ENCODE data around the gene FAM9C. TPM values are rescaled to one million over a fixed set of nuclear protein-coding genes. Genes with fewer than 3 reads are reported as not detected.
"Not testable (repeated sequence)": the region's sequence is repeated elsewhere in the genome, so short reads cannot be mapped to it uniquely, and the experiment has no call there.

Gene FAM9C
- polyA plus RNA-seq, 1 donor (not counting 4 experiments of a cell fraction or from before 2014, with no cell fraction given): not detected

- H3K4me2 ChIP-seq (ENCODE audit: control insufficient read depth, extremely low read depth, insufficient read depth, low read depth, low read length): no peak overlapping the region
- no peaks in the 10 kb centered on the region for H4K20me1 ChIP-seq (ENCODE audit: control insufficient read depth, extremely low read depth, insufficient read depth, low read length)
- TF ChIP-seq CTCF (optimal IDR thresholded peaks at IDR 0.05 in 1 of 3, IDR thresholded peaks at IDR 0.05 in 1 of 3, conservative IDR thresholded peaks at IDR 0.05 in 1 of 3; ENCODE audit: extremely low read depth in 1 of 3, insufficient read depth in 2 of 3, low read length in 3 of 3): no peak
- TF ChIP-seq EZH2 (IDR thresholded peaks at IDR 0.05; ENCODE audit: low read length): no peak
- no peaks in the 10 kb centered on the region for H3K9me3 ChIP-seq (ENCODE audit: control insufficient read depth, low read depth, low read length)
- H3K4me1 ChIP-seq (ENCODE audit: control insufficient read depth, extremely low read depth, insufficient read depth, low read length): peaks cover 7% of the 10 kb centered on the region
- DNase-seq (ENCODE audit: low read depth, low spot score) (no peak), FAIRE-seq (no peak)
- H3K9ac ChIP-seq (ENCODE audit: control insufficient read depth, extremely low read depth, insufficient read depth, low read length): no peak overlapping the region
- no peak overlapping the region for H2AFZ ChIP-seq (ENCODE audit: control insufficient read depth, low read length)
- no peak overlapping the region for H3K27ac ChIP-seq (ENCODE audit: control insufficient read depth, insufficient read depth, low read length)
- dilution Hi-C loops (cut with MboI; ENCODE audit: extremely low pct_ligation_motif_present, low sequenced_read_pairs): no loop called here
- no peaks in the 10 kb centered on the region for H3K27me3 ChIP-seq (ENCODE audit: control insufficient read depth, extremely low read depth, insufficient read depth, low read length)
- no peaks in the 10 kb centered on the region for H3K9me1 ChIP-seq (ENCODE audit: control insufficient read depth, extremely low read depth, insufficient read depth, low read length)
- H3K4me3 ChIP-seq (ENCODE audit: control insufficient read depth in 2 of 3, extremely low read depth in 1 of 3, insufficient read depth in 2 of 3, low read depth in 1 of 3, low read length in 3 of 3): no peak overlapping the region
- no peaks in the 10 kb centered on the region for H3K36me3 ChIP-seq (ENCODE audit: control insufficient read depth in 2 of 2, extremely low read depth in 1 of 2, insufficient read depth in 2 of 2, low read length in 2 of 2)
- no peaks in the 10 kb centered on the region for H3K79me2 ChIP-seq (ENCODE audit: control insufficient read depth, insufficient read depth, low read length)
Observed at GRCh38 chrX:13084611-13085010, 40.2 kb upstream of the FAM9C start.

- H3K9me1 ChIP-seq (ENCODE audit: control insufficient read depth, extremely low read depth, insufficient read depth, low read length); H3K4me1 ChIP-seq (ENCODE audit: control insufficient read depth, extremely low read depth, insufficient read depth, low read length); H3K9me3 ChIP-seq (ENCODE audit: control insufficient read depth, low read depth, low read length); H3K9ac ChIP-seq (ENCODE audit: control insufficient read depth, extremely low read depth, insufficient read depth, low read length); H3K27me3 ChIP-seq (ENCODE audit: control insufficient read depth, extremely low read depth, insufficient read depth, low read length); H2AFZ ChIP-seq (ENCODE audit: control insufficient read depth, low read length); H4K20me1 ChIP-seq (ENCODE audit: control insufficient read depth, extremely low read depth, insufficient read depth, low read length); DNase-seq (ENCODE audit: low read depth, low spot score); FAIRE-seq; H3K4me2 ChIP-seq (ENCODE audit: control insufficient read depth, extremely low read depth, insufficient read depth, low read depth, low read length); H3K4me3 ChIP-seq (ENCODE audit: control insufficient read depth in 2 of 3, extremely low read depth in 1 of 3, insufficient read depth in 2 of 3, low read depth in 1 of 3, low read length in 3 of 3); H3K27ac ChIP-seq (ENCODE audit: control insufficient read depth, insufficient read depth, low read length); dilution Hi-C loops (cut with MboI; ENCODE audit: extremely low pct_ligation_motif_present, low sequenced_read_pairs); H3K79me2 ChIP-seq (ENCODE audit: control insufficient read depth, insufficient read depth, low read length); H3K36me3 ChIP-seq (ENCODE audit: control insufficient read depth in 2 of 2, extremely low read depth in 1 of 2, insufficient read depth in 2 of 2, low read length in 2 of 2): not testable (repeated sequence)
Observed at GRCh38 chrX:13083755-13084326, 39.4 kb upstream of the FAM9C start.
